ENCODE measurements around the gene TNIP1. TPM values are rescaled to one million over a fixed set of nuclear protein-coding genes. Genes with fewer than 3 reads are reported as not detected.
A peak's percentile ranks its signal among the peaks of the same experiment; 100 is the strongest.

TNIP1 gene
- total and polyA plus RNA-seq, 7 donors = 55.1 to 210 (median 73.1) TPM

GRCh38 chr5:151041577-151042268 is 39.1 kb downstream of the TNIP1 start:
- intact Hi-C loops (cut with DNase I) = no loop called here
- no peak overlapping the region for H3K4me3 ChIP-seq
- no peaks in the 10 kb centered on the region for H3K9me3 ChIP-seq
- peaks cover 13 to 88% (median 34%) of the 10 kb centered on the region in 4 donors for H3K36me3 ChIP-seq
- 88 to 92% methylated on average over 11 of the region's 11 CpGs for WGBS, 2 donors
- DNase-seq = no peak
- H3K27ac ChIP-seq = no peak overlapping the region
- H3K4me1 ChIP-seq = peaks cover 0 to 28% (median 22%) of the 10 kb centered on the region in 4 donors
- H3K27me3 ChIP-seq = no peaks in the 10 kb centered on the region
- no peak for TF ChIP-seq POLR2A (IDR thresholded peaks at IDR 0.05)
- TF ChIP-seq EP300 (IDR thresholded peaks at IDR 0.05) = no peak
- TF ChIP-seq POLR2AphosphoS5 (IDR thresholded peaks at IDR 0.05) = no peak
- no peak for TF ChIP-seq CTCF (IDR thresholded peaks at IDR 0.05)

DNA sequence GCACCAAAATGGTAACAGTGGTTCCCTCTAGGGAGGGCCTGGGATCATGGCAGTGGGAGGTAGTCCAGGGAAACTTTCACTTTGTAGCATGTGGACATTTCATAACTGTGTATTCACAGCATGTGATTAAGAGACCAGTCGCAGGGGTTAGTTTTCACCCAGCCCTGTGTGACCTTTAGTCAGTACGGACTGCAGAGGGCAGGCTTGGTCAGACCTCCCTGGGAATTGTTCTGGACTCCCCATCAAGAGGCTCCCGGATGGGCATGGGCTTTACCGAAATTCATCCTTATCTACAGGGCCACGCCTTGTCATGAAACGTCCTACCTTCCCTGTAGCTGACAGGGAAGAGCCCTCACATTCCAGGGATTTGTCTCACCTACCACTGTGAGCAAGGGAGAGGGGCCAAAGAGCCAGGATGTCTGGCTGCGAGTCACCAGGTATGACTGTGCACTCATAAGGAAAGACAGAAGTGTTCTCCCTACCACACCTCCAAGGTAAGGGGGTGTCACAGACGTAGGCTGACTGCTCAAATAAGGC is 40.6 kb downstream of the TNIP1 start:
- no peak for DNase-seq
- H3K4me3 ChIP-seq = no peak overlapping the region
- H3K27ac ChIP-seq = peak overlapping the region in 3 of 4 donors; percentile 36 to 79 (median 77)
- H3K9me3 ChIP-seq = no peaks in the 10 kb centered on the region
- H3K4me1 ChIP-seq = peaks cover 0 to 28% (median 22%) of the 10 kb centered on the region in 4 donors
- intact Hi-C loops (cut with DNase I) = no loop called here
- 62 to 83% methylated on average over 8 of the region's 8 CpGs for WGBS, 2 donors
- H3K36me3 ChIP-seq = peaks cover 25 to 88% (median 41%) of the 10 kb centered on the region in 4 donors
- TF ChIP-seq CTCF (IDR thresholded peaks at IDR 0.05) (no peak), POLR2AphosphoS5 (IDR thresholded peaks at IDR 0.05) (no peak), EP300 (IDR thresholded peaks at IDR 0.05) (no peak), POLR2A (IDR thresholded peaks at IDR 0.05) (no peak)
- no peaks in the 10 kb centered on the region for H3K27me3 ChIP-seq

DNA sequence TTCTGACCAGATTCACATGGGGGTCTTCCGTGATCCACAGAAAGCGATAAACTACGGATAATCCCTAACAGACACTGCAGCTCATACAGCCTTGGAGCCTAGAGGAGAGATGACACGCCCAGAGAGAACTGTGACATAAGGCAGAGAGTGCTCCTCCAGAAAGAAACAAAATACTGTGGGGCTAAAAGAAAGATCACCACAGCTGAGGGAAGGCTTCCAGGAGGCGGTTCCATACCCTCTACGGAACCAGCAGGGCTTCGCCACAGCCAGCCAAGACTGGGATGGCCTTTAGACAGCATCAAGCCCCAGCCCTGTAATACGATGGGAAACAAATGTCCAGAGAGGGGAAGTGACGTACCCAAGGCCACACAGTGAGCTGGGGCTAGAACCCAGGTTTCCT is 41.2 kb downstream of the TNIP1 start:
- intact Hi-C loops (cut with DNase I) = no loop called here
- Histone ChIP-seq H3K27me3 (no peaks in the 10 kb centered on the region), H3K27ac (peak overlapping the region in 3 of 4 donors; percentile 68 to 79 (median 77)), H3K4me3 (no peak overlapping the region), H3K4me1 (peaks cover 0 to 28% (median 22%) of the 10 kb centered on the region in 4 donors), H3K36me3 (peaks cover 31 to 88% (median 44%) of the 10 kb centered on the region in 4 donors), H3K9me3 (no peaks in the 10 kb centered on the region)
- DNase-seq = no peak
- no peak for TF ChIP-seq CTCF (IDR thresholded peaks at IDR 0.05)
- TF ChIP-seq POLR2A (IDR thresholded peaks at IDR 0.05) = no peak
- TF ChIP-seq EP300 (IDR thresholded peaks at IDR 0.05) = no peak
- no peak for TF ChIP-seq POLR2AphosphoS5 (IDR thresholded peaks at IDR 0.05)
- 89 to 93% methylated on average over 9 of the region's 9 CpGs for WGBS, 2 donors

DNA sequence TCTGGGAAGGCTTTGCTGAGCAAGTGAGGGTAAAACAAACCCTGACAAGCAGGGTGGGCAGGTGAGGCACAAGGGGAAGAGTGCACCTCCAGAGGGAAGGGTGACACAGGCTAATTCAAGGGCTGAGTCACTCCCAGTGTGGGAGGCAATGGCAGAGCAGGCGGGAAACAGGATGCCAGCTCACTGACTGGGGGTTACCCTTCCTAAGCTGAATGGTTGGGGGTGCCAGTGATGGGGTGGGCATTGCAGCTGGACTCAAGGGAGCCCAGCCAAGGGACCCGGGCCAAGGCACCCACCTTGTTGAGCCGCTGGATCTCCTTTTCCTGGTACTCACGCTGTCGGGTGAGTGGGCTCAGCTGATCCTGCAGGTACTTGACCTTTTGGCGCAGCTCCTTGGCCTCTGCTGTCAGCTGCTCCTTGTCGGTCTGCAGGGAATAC is 42.0 kb downstream of the TNIP1 start:
- Histone ChIP-seq H3K27me3 (no peaks in the 10 kb centered on the region), H3K27ac (peak overlapping the region; percentile 60 to 79 (median 72)), H3K4me3 (no peak overlapping the region), H3K36me3 (peaks cover 32 to 88% (median 52%) of the 10 kb centered on the region in 4 donors), H3K4me1 (peaks cover 0 to 28% (median 22%) of the 10 kb centered on the region in 4 donors), H3K9me3 (no peaks in the 10 kb centered on the region)
- WGBS, 2 donors = 86 to 89% methylated on average over 7 of the region's 7 CpGs
- TF ChIP-seq POLR2A (IDR thresholded peaks at IDR 0.05) (no peak), POLR2AphosphoS5 (IDR thresholded peaks at IDR 0.05) (no peak), EP300 (IDR thresholded peaks at IDR 0.05) (no peak)
- intact Hi-C loops (cut with DNase I) = no loop called here
- no peak for DNase-seq

DNA sequence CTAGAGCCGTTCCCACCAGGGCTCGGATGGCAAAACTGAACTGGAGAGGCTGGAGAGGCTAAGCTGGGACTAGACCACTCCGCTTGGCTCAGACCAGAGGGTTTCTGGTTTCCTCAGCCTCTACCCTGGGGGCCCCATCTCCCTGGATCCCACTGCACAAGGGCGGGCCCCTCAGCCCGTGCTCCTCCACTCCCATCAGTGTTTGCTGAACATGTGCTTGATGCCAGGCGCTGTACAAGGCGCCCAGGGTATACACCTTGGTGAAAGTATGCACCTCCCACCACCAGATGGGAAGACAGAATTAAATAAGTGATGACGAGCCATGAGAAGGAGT is 42.5 kb downstream of the TNIP1 start:
- H3K4me3 ChIP-seq = no peak overlapping the region
- DNase-seq = no peak
- H3K27ac ChIP-seq = peak overlapping the region; percentile 60 to 79 (median 72)
- 83 to 89% methylated on average over 8 of the region's 8 CpGs for WGBS, 2 donors
- no peaks in the 10 kb centered on the region for H3K27me3 ChIP-seq
- H3K36me3 ChIP-seq = peaks cover 34 to 88% (median 56%) of the 10 kb centered on the region in 4 donors
- H3K4me1 ChIP-seq = peaks cover 0 to 28% (median 22%) of the 10 kb centered on the region in 4 donors
- H3K9me3 ChIP-seq = no peaks in the 10 kb centered on the region
- intact Hi-C loops (cut with DNase I) = no loop called here
- TF ChIP-seq EP300 (IDR thresholded peaks at IDR 0.05) (no peak), POLR2AphosphoS5 (IDR thresholded peaks at IDR 0.05) (no peak), CTCF (IDR thresholded peaks at IDR 0.05) (no peak), POLR2A (IDR thresholded peaks at IDR 0.05) (no peak)

All from sigmoid colon (tissue), 7 donors.